HG03159 (cell line): ENCODE data around the gene FBXO34.
A peak's percentile ranks its signal among the peaks of the same experiment; 100 is the strongest.
"Not testable (repeated sequence)": the region's sequence is repeated elsewhere in the genome, so short reads cannot be mapped to it uniquely, and the experiment has no call there.

ENCODE experiments used
- ATAC-seq: cut with Tn5 transposase; IDR thresholded peaks from one replicate; pipeline ENCODE4 v1.9.1; 2021; ENCODE audit warnings: mild to moderate bottlenecking, moderate library complexity; ENCODE audit not compliant: unreplicated experiment

The FBXO34 gene

GRCh38 chr14:55309154-55309553 lies 37.9 kb downstream of the FBXO34 start:
- no peak for ATAC-seq

- ATAC-seq, result no peak
These were observed 38.6 kb downstream of the FBXO34 start for GRCh38 chr14:55309761-55310365.

GRCh38 chr14:55312379-55313030 lies 41.3 kb downstream of the FBXO34 start:
- ATAC-seq, result not testable (repeated sequence)

GRCh38 chr14:55313480-55313879 lies 42.3 kb downstream of the FBXO34 start:
- no peak for ATAC-seq

- ATAC-seq, result no peak
These were observed 43.2 kb downstream of the FBXO34 start for GRCh38 chr14:55314449-55314848.

- no peak for ATAC-seq
These were observed 45.3 kb downstream of the FBXO34 start for GRCh38 chr14:55316564-55316963.

GRCh38 chr14:55317542-55318306 lies 46.5 kb downstream of the FBXO34 start:
- ATAC-seq, result no peak

GRCh38 chr14:55318694-55319093 lies 47.5 kb downstream of the FBXO34 start:
- no peak for ATAC-seq

- no peak for ATAC-seq
These were observed 52.7 kb downstream of the FBXO34 start for GRCh38 chr14:55323910-55324309.

- ATAC-seq, result no peak
These were observed 53.6 kb downstream of the FBXO34 start for GRCh38 chr14:55324812-55325211.

GRCh38 chr14:55327179-55327578 lies 56.0 kb downstream of the FBXO34 start:
- peak; percentile 73 for ATAC-seq

GRCh38 chr14:55328317-55328716 lies 57.1 kb downstream of the FBXO34 start:
- ATAC-seq, result no peak

- ATAC-seq, result no peak
These were observed 58.9 kb downstream of the FBXO34 start for GRCh38 chr14:55329999-55330710.

GRCh38 chr14:55332654-55333570 lies 61.7 kb downstream of the FBXO34 start:
- peak; percentile 61 for ATAC-seq

GRCh38 chr14:55333711-55334485 lies 62.7 kb downstream of the FBXO34 start:
- ATAC-seq, result no peak

- no peak for ATAC-seq
These were observed 64.9 kb downstream of the FBXO34 start for GRCh38 chr14:55336162-55336561.

GRCh38 chr14:55336691-55337090 lies 65.5 kb downstream of the FBXO34 start:
- no peak for ATAC-seq

GRCh38 chr14:55339770-55340169 lies 68.5 kb downstream of the FBXO34 start:
- peak; percentile 56 for ATAC-seq

GRCh38 chr14:55340482-55340881 lies 69.3 kb downstream of the FBXO34 start:
- ATAC-seq, result no peak

GRCh38 chr14:55341781-55342180 lies 70.6 kb downstream of the FBXO34 start:
- ATAC-seq, result no peak
